Astrocyte (in vitro differentiated cells and primary cell): Measurements from ENCODE around the gene NUCKS1.

Source experiments
- EZH2 ChIP-seq: IDR thresholded peaks from 2 replicates; pipeline ENCODE4 v1.6.1; 2012; ENCODE audit warnings: mild to moderate bottlenecking, low read length, inconsistent platforms; ENCODE audit not compliant: insufficient read depth
- TF ChIP-seq, protein P1 (sequence below): IDR thresholded peaks from 2 replicates; pipeline ENCODE4 v1.5.1; 2011; ENCODE audit warnings: low read depth, mild to moderate bottlenecking, inconsistent platforms, low read length, moderate library complexity; ENCODE audit not compliant: insufficient read depth

DNA sequence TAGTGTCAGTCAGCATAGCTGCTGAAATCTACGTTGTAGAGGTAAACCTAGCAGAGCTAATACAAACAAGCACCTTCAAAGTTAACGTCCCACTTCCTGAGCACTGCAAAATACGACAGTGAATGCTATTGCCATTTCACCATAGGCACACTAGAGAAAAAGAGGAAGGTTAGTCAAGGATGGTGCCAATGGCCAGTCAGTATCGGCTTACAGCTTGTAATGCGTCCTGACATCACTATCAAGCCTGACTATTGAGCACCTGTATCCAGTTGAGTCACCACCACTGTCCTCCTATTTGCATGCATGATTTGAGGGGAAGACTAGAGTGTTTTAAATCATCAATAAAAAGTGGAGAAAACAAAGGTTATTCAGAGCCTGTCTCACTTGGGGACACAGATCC is 34.4 kb downstream of the NUCKS1 start:
- TF ChIP-seq, protein P1, sequence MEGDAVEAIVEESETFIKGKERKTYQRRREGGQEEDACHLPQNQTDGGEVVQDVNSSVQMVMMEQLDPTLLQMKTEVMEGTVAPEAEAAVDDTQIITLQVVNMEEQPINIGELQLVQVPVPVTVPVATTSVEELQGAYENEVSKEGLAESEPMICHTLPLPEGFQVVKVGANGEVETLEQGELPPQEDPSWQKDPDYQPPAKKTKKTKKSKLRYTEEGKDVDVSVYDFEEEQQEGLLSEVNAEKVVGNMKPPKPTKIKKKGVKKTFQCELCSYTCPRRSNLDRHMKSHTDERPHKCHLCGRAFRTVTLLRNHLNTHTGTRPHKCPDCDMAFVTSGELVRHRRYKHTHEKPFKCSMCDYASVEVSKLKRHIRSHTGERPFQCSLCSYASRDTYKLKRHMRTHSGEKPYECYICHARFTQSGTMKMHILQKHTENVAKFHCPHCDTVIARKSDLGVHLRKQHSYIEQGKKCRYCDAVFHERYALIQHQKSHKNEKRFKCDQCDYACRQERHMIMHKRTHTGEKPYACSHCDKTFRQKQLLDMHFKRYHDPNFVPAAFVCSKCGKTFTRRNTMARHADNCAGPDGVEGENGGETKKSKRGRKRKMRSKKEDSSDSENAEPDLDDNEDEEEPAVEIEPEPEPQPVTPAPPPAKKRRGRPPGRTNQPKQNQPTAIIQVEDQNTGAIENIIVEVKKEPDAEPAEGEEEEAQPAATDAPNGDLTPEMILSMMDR: no peak
- no peak for TF ChIP-seq EZH2
